ENCODE results near the gene GJA9.

DNA sequence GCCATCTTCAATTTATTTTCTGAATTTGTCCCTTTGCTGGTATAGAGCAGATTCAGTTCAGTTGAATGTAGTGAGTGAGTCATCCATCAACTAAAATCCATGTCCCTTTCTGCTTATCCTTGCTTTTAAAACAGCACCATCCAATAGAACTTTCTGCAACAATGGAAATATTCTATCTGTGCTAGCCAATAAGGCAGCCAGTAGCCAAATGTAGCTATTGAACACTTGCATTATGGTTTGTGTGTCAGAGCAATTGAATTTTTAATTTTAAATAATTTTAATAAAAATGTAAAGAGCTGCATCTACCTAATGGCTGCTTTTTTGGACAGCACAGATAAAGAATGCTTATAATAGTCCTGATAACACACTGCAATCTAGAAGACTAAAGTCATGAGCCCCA, at the start of gene GJA9:
- TF ChIP-seq, protein P1, sequence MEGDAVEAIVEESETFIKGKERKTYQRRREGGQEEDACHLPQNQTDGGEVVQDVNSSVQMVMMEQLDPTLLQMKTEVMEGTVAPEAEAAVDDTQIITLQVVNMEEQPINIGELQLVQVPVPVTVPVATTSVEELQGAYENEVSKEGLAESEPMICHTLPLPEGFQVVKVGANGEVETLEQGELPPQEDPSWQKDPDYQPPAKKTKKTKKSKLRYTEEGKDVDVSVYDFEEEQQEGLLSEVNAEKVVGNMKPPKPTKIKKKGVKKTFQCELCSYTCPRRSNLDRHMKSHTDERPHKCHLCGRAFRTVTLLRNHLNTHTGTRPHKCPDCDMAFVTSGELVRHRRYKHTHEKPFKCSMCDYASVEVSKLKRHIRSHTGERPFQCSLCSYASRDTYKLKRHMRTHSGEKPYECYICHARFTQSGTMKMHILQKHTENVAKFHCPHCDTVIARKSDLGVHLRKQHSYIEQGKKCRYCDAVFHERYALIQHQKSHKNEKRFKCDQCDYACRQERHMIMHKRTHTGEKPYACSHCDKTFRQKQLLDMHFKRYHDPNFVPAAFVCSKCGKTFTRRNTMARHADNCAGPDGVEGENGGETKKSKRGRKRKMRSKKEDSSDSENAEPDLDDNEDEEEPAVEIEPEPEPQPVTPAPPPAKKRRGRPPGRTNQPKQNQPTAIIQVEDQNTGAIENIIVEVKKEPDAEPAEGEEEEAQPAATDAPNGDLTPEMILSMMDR (IDR thresholded peaks at IDR 0.05): no peak
- TF ChIP-seq EP300 (IDR thresholded peaks at IDR 0.05): no peak
